Left cardiac atrium (tissue), 4 donors: ENCODE data around the gene NELFB. TPM values are rescaled to one million over a fixed set of nuclear protein-coding genes. Genes with fewer than 3 reads are reported as not detected.

Source experiments
- ATAC-seq, 2 donors: fragments of 200-7000 bp; cut with Tn5 transposase; one replicate each; pipeline ENCODE4 v1.9.1; 2020; ENCODE audit warnings: mild to moderate bottlenecking in 2 of 2, moderate library complexity in 2 of 2
- DNase-seq: peaks from one replicate; pipeline ENCODE4 v3.0.0-alpha.2; 2020
- intact Hi-C, 2 donors: fragments of 100-400 bp; cut with DNase I; formaldehyde crosslinking; loops; one replicate each; pipeline versions ENCODE4 v1.14.1 to v1.15.1; 2022 to 2023
- long read RNA-seq: library from polyadenylated mRNA; unstranded; transcript quantifications from one replicate; pipeline ENCODE4 v2.0.0, GENCODE V29; 2021
- total RNA-seq, 2 donors: library from RNA; stranded (reverse); fragmentation: NEBNext Ultra II Directional; extraction: Animal tissue kit (Norgen Biotek cat#: 25700); gene quantifications; one replicate each; pipeline ENCODE4 v1.2.1, GENCODE V29; 2021
- donor health status: DM: no; HTN: yes; CAD: no.
- donor health status: DM: no; HTN: yes; CAD: no; lungs with severe emphysema.
- donor health status: DM: yes; HTN: yes; CAD: no.
- donor health status: Dilated cardiomyopathy.

NELFB gene
- total RNA-seq: 10 to 100 TPM; 35.1 to 38.1 TPM
- long read RNA-seq, transcript NELFB-201 (13 exons, 2,698 nt): major isoform, 6 of 14 reads
- long read RNA-seq, partial matches to known transcripts: 7 of 14 reads
- long read RNA-seq, other reads (novel, unspliced or antisense): 1 of 14 reads

DNA sequence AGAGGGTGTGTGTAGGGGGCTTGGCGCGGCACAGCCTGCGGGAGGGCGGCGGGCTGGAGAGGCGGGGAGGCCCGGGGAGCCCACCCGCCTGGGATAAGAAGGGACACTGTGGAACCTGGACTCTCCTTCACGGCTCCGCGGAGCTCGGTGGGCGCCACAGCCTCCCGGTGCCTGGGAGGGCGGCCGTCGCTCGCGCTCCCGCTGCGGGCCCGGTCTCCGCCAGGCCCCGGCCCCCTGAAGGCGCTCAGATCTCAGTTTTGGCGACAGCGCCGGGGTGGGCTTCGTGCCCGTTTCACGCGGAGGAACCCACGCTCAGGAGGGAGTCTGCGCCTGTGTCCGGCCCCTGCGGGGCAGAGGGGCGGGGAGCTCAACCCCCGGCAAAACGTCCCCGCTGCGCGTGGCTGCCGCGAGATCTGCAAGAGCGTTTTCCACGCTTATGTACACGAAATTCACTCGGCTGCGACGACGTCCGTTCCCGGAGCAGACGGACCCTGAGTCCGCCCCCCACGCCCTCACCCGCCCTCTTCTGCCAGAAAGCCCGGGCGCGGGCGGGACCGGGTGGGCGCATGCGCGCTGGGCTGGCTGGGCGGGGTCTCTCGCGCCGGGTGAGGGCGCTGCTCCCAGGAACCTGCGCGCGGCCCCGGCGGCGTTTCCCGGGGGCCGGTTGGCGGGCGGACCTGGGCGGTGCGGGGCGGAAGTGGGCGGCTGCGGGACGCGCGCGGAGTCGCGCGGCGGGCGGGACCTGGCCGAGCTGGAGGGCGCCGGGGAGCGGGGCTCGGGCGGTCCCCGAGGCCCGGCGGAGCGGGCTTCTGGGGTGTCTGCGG is at the start of gene NELFB:
Gene NELFB, plus strand, starts transcription at position 704 of the 824 bp plus-strand sequence.
- intact Hi-C loops: no loop called here
- peak; percentile 90 to 94 for ATAC-seq
- peak; percentile 94 for DNase-seq

DNA sequence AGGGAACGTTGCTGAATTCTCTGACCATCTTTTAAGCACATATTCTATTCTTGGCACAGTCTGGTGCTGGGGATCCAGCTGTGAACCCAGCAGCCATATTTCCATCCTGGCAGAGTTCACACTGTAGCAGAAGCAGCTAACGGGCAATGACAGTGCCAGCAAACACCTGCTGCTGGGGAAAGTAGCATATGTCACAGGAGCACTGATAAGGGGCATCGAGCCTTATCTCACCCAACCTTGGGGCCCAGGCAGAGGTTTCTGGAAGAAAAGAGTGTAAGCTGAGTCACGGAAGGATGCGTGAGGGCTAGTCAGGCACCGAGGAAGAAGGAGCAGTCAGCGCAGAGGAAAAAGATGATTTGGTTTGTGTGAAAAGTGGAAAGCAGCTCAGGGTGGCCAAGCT is 48.5 kb upstream of the NELFB start:
- intact Hi-C loops: no loop called here
- ATAC-seq: no peak
- DNase-seq: no peak

DNA sequence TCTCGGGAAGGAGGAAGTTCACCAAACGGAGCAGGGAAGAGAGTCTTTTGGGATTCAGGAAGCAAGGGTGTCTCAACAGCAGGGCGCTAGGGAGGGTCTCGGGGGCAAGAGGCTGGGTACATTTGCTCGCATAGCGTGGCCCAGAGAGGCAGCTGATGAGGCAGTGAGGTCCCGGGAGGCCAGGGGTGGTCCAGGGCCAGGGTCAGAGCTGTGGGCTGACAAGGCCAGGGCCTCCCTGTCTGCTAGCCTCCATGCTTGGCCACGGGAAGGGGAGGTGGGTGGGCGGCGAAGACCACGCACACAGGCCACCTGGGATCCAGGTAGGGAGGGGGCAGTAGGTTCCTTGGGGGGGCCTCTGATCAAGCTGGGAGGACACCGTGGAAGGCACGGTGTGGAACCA is 43.6 kb upstream of the NELFB start:
- DNase-seq (no peak), ATAC-seq (no peak)
- intact Hi-C loops: no loop called here

DNA sequence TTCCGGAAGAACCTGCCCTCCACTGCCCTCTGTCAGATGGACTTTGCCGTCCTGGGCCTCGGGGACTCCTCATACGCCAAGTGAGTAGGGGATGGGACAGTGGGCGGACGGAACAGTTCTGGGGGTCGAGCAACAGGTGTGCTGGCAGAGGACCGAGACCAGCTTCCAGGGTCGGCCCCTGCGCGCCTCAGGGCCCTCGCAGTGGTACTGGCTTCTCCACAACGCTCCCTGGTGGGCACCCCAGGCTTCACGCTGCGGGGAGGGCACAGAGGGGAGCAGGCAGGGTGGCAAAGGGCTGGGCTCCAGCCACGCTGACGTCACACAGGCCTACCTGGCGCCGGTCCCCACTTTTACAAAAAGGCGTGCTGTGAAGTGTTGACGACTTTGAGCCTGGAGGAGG is 42.6 kb upstream of the NELFB start:
- no peak for DNase-seq

DNA sequence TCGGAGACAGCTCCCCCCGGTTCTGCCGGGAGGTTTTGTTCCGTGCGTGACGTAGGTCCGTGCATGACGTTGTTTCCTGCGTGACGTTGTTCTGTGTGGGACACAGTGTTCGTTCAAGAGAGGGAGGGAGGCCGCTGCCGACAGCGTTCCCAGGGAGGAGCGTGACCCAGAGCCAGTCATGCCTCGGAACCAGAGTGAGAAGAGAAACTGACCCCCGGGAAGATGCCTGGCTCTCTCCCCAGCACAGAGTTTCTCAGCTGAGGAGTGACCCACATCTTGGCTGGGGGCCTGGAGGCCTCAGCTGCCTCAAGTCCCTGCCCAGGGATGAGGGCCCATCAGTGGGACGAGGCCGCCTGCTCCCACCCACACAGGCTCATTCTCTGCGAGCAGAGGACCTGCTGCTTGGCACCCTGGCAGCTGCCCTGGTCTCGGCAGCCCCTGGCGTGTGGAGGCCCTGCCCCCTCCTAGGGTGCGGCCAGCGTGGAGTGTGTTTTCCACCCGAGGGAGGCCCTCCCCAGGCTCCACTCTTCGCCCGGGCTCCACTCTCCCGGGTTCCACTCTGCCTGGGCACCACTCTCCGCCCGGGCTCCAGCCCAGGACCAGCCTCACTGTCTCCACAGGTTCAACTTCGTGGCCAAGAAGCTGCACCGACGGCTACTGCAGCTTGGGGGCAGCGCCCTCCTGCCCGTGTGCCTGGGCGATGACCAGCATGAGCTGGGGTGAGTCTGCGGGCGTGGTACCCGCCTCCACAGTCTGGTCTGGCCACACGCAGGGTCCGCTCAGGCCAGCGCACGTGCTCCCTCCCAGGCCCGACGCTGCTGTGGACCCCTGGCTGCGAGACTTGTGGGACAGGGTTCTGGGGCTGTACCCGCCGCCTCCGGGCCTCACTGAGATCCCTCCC is 41.7 kb upstream of the NELFB start:
- ATAC-seq: no peak
- intact Hi-C loops: no loop called here
- no peak for DNase-seq

More for the DNA sequence above, 42.6 kb upstream of the NELFB start:
- ATAC-seq: no peak
- intact Hi-C loops: no loop called here

DNA sequence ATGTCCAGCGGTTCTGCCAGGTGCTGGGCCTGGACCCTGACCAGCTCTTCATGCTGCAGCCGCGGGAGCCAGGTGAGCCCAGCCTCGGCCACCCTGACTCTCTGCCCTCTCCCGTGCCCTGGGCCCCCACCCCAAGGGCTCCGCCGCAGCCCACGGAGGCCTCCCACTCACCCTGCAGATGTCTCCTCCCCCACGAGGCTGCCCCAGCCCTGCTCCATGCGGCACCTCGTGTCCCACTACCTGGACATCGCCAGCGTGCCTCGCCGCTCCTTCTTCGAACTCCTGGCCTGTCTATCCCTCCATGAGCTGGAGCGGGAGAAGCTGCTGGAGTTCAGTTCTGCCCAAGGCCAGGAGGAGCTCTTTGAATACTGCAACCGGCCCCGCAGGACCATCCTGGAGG is 40.5 kb upstream of the NELFB start:
- intact Hi-C loops: no loop called here
- DNase-seq (no peak), ATAC-seq (no peak)

DNA sequence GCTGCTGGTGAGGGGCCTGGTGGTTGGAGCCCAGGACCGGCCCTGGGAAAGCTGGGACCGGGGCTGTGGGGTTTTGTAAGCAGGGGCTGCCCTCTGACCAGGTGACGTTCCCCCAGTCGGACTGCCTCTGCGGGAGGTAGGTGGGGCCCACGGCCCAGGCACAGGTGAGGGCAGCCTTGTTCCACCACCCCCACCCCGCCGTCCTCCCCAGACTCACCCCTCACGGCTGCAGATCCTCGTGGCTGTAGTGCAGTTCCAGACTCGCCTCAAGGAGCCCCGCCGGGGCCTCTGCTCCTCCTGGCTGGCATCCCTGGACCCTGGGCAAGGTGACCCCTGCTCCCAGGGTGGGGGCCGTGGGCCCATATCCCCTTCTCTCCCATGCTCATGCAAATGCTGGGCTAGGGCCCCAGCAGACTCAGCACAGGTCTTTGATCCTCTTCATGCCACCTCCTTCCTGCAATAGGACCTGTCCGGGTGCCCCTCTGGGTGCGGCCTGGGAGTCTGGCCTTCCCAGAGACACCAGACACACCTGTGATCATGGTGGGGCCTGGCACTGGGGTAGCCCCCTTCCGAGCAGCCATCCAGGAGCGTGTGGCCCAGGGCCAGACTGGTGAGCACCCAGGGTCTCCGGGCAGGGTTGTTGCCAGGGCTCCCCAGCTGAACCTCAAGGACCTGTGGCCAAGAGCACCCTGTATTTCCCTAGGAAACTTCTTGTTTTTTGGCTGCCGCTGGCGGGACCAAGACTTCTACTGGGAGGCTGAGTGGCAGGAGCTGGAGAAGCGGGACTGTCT is 39.7 kb upstream of the NELFB start:
- intact Hi-C loops: no loop called here
- no peak for ATAC-seq
- DNase-seq: no peak

DNA sequence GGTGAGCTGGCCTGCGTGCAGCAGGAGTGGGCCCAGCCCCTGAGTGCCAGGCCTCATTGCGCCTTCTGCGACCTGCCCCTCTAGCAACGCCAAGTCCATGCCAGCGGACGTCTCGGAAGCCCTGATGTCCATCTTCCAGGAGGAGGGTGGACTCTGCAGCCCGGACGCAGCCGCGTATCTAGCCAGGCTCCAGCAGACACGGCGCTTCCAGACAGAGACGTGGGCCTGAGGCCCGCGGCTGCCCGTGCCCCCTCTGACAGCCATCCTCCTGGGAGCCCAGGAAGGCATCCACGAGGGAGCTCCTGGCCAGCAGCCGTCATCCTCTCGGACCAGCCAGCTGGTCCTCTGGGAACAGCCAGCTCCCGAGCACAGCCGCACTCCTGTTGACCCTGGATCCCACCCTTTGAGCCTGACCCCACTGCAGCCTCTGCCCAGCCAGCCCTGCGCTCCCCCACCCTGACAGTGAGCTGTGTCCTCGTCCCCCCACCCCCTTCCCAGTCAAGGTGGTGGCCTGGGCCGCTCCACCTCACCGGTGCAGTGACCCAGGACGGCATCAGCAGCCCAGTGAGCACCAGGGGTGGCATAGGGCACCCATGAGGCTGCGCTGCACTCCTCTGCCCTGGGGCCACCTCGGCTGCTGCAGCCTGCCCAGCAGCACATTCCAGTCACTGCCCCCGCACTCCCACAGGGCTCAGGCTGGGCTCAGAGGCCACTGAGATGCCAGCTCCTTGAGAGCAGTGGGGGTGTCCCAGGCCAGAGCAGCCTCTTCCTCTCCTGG is 38.8 kb upstream of the NELFB start:
- no peak for ATAC-seq
- no peak for DNase-seq
- intact Hi-C loops: no loop called here

DNA sequence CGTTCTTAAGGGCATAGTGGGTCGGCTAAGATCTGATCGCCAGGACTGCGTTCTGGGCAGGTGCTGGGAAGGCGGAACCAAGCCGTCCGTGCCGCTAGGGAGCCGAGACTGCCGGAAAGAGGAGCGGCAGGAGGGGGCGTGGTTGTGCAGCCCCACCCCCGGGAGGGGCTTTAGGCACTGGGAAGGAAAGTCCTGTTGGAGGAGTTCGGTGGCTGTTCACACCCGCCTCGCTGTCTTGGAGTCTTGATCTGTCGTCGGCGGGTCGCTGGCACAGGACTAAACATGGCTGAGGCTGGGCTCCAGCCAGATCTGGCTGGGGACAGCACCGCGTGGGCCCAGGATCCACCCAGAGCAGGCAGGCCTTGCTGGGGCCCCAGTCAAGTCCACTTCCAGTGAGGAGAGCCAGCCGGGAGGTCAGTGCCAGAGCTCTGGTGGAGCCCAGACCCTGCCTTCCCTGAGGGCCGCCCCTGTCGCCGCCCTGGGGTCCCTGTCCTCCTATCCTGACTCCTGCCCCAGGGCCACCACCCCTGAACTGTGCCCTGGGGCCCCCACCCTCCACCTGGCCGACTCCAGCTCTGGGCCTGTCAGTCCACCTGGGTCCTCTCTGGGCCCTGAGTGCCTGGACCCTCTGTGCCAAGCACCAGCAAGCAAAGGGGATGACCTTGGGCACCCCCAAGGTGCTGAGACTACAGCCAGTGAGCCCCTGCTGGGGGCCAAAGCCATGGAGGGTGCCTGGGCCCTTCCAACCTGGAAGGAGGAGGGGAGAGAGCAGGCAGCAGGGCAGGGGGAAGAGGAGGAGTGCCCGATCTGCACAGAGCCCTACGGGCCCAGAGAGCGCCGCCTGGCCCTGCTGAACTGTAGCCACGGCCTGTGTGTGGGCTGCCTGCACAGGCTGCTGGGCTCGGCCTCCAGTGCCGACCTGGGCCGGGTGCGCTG is 37.6 kb upstream of the NELFB start:
- DNase-seq: peak; percentile 69
- peak; percentile 33 to 70 for ATAC-seq
- intact Hi-C loops: no loop called here

DNA sequence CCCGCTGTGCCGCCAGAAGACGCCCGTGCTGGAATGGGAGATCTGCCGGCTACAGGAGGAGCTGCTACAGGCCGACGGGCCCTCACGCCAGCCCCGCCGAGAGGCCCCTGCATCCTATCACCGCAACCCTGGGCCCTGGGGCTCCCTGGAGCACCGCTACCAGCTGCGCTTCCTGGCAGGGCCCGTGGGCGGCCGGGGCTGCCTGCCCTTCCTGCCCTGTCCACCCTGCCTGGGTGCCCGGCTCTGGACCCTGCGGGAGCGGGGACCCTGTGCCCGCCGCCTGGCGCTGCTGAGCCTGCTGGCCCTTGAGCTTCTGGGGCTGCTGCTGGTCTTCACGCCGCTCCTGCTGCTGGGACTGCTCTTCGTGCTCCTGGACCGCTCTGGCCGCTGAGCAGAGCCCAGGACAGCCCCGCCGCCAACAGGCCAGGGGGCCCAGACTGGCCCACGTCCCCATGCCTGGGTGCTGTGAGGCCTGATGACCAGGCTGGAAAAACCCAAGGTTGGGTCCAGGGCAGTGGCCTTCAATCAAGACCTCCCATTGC is 36.8 kb upstream of the NELFB start:
- DNase-seq (no peak), ATAC-seq (no peak)
- intact Hi-C loops: no loop called here

DNA sequence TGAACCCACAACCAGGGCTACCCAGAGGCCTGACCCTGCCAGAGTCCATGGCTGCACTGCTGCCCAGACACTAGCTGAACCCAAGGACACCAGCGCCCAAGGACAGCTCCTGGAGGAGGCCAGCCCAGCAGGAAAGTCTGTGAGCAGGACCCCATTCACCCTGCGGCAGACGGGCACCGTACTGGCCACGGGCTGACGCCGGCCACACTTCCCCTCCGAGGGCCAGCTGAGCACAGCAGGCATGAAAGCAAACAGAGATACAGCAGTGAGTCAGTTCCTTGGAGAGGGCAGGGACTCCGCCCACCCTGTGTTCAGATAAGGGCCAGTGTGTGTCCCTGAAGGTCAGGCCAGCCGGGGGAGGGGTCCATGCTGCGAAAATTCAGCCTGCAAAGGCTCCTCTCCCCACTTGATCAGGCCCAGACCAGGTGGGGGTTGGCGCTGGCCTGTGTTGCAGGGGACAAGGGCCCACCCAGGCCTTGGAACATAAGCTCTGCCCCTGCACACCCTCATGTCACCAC is 36.3 kb upstream of the NELFB start:
- peak in 1 of 2 donors; percentile 5 for ATAC-seq
- no peak for DNase-seq
- intact Hi-C loops: no loop called here

DNA sequence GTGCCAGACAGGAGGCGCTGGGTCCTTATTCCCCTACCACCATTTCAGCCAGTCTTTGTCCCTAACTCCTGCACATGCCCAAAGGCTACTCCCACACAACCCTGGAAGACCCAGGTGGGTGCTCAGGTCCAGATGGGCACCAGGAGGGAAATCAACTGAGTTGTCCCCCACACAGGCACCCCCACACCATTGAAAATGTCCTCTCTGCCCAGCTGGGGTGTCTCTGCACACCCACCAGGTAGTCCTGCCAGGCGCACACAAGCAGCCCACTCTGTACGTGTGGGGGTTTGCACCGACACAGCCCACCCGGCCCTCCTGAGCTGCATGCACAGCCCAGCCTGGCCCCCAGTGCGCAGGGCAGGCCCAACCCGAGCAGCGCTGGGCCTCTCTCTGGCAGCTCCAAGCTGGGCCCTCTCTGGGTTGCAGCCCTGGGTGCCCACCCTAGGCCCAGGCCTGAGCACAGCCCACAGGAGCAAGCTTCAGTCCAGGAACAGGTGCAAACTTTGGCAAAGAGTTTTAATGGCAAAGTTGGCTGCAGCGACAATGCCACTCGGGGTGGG is 35.3 kb upstream of the NELFB start:
- ATAC-seq: no peak
- no peak for DNase-seq
- intact Hi-C loops: no loop called here

DNA sequence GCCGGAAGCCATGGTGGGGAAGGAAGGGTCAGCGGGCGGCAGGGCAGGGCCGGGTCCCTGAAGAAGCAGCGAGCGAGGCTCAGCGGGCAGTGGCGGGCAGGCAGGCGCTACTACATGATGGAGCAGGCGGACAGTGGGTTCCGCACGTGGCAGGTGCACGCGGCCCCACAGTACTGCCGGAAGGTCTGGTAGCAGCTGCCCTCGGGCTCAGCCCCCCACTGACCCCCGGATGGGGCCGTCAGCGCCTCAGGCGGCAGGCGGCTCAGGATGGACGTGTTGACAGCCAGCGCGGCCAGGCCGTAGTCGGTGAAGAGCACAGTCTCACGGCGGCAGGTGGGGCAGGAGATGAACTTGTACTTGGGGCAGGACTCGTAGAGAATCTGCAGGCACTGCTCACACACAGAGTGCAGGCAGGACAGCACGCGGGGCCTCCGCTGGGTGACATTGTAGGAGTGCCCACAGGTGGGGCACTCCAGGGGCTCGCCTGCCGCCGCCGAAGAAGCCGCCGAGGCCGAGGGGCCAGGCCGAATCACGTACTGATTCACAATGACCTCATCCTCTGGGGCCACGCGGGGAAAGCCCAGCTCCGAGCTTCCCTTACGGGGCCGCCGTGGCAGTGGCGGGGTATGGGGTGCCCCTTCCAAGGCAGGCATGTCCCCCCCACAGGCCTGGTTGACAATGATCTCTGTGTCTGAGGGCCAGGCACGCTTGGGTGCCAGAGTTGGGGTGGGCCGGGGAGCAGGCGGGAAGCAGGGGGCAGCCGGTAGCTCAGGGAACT is 34.6 kb upstream of the NELFB start:
- intact Hi-C loops: no loop called here

DNA sequence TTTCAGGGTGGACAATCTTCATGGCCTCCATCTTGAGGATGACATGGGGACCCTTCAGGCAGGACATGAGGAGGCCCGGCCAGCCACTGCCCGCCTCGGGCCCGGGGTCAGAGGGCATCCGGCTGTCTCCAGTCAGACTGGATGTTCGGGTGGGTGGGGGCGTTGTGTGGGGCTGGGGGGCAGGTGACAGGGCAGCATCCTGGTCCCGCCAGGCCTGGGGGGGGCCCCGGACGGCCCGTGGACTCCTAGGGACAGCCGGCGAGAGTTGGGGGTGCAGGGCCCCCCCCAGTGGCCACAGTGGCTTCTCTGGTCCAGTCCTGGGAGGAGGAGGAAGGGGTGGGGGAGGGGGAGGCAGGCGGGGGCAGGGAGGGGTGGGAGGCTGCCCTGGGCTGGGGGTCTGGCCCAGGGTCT is 34.0 kb upstream of the NELFB start:
- intact Hi-C loops: no loop called here

More for the DNA sequence above, 34.6 kb upstream of the NELFB start:
- DNase-seq (no peak), ATAC-seq (no peak)

DNA sequence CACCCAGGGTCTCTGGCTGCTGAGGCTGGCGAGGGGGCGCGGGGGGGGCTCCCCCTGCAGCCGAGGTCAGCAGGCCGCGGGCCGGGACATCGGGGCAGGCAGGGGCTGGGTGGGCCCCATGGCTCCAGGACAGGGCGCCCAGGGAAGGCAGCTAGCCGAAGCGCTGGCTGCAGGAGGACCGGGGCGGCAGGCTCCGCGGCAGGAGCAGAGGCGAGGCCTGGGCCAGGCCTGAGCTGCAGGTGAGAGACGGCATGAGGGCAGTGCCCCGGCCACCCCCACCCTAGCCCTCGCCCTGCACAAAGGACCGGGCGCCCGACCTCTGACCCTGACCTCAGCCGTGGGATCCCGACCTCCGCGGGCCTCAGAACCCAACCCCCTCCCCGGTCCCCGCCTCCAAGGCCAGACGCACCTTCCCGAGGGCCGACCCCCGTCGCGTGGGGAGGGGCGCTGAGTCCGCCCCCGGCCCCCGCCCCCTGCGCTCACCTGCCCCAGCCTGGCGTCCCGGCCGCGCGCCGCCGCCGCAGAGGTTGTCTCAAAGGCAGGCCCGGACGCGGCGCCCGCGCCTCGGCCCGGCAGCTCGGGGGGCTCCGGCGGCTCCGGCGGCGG is 33.5 kb upstream of the NELFB start:
- DNase-seq (no peak), ATAC-seq (no peak)
- intact Hi-C loops: no loop called here

More for the DNA sequence above, 34.0 kb upstream of the NELFB start:
- ATAC-seq (no peak), DNase-seq (no peak)
